LNCaP clone FGC (cell line): ENCODE data around the gene NATD1.

Source experiments
- DNase-seq: peaks from one replicate; pipeline ENCODE4 v3.0.0-alpha.2; 2011; ENCODE audit warnings: low read depth
- H3K4me3 ChIP-seq: 2 replicates; pipeline ENCODE4 v1.5.1; 2011; ENCODE audit warnings: mild to moderate bottlenecking, low read depth, low read length, control low read depth
- CTCF ChIP-seq: IDR thresholded peaks from 2 replicates; pipeline ENCODE4 v1.5.1; 2012; ENCODE audit warnings: mild to moderate bottlenecking; ENCODE audit not compliant: control insufficient read depth, insufficient read depth; ENCODE audit errors: extremely low read depth

NATD1 gene

GRCh38 chr17:21285164-21286065, 32.2 kb upstream of the NATD1 start:
- TF ChIP-seq CTCF = no peak
- peak overlapping the region; percentile 99 for H3K4me3 ChIP-seq
- no peak for DNase-seq

GRCh38 chr17:21284319-21285163, 31.3 kb upstream of the NATD1 start, which contains the start of gene MAP2K3:
Gene MAP2K3 (plus strand): TSS chr17:21284711. CDS start chr17:21284921, 210 bp downstream.
- peak within 1 kb of the TSS; percentile 99 for H3K4me3 ChIP-seq
- peak; percentile 97 for DNase-seq
- no peak for TF ChIP-seq CTCF

- peak overlapping the region; percentile 99 for H3K4me3 ChIP-seq
- TF ChIP-seq CTCF = no peak
- DNase-seq = no peak
These were observed 30.5 kb upstream of the NATD1 start for GRCh38 chr17:21283482-21284318.

GRCh38 chr17:21282850-21283249, 29.6 kb upstream of the NATD1 start:
- H3K4me3 ChIP-seq = no peak overlapping the region
- no peak for DNase-seq
- TF ChIP-seq CTCF = no peak

GRCh38 chr17:21282231-21282630, 29.0 kb upstream of the NATD1 start:
- no peak for DNase-seq
- H3K4me3 ChIP-seq = no peak overlapping the region
- TF ChIP-seq CTCF = no peak

- peak; percentile 30 for DNase-seq
- peak; percentile 98 for TF ChIP-seq CTCF
- H3K4me3 ChIP-seq = no peak overlapping the region
These were observed 26.9 kb upstream of the NATD1 start for GRCh38 chr17:21280081-21280518.
